ENCODE data around the gene SH2D3A. TPM values are rescaled to one million over a fixed set of nuclear protein-coding genes. Genes with fewer than 3 reads are reported as not detected.
A peak's percentile ranks its signal among the peaks of the same experiment; 100 is the strongest.
"Not testable (repeated sequence)": the region's sequence is repeated elsewhere in the genome, so short reads cannot be mapped to it uniquely, and the experiment has no call there.

The SH2D3A gene
- total RNA-seq, 2 experiments from 2014 or later = 20.6 to 20.9 TPM

DNA sequence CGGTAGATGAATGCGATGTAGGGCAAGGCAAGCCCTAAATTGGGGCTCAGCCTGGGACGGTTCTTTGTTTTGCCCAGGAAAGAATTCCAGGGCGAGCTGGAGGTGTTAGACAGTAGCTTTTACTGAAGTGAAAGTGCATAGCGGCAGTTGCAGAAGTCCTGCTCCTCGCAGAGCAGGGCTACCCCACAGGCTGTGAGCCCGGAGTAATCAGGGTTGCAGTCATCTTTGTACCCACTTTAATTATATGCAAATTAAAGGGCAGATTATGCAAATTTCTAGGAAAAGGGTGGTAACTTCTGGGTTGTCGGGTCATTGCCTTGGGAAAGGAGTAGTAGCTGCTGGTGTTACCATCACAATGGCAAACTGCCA, 35.8 kb upstream of the SH2D3A start:
- Mint-ChIP-seq H3K4me1 (ENCODE audit: low read depth) (peaks cover 52% of the 10 kb centered on the region), H3K27ac (peak overlapping the region; percentile 93), H3K4me3 (peak overlapping the region; percentile 95), H3K36me3 (ENCODE audit: low read depth) (peaks cover 35% of the 10 kb centered on the region), H3K9me3 (no peaks in the 10 kb centered on the region), H3K27me3 (no peaks in the 10 kb centered on the region)
- intact Hi-C loops (cut with micrococcal nuclease) = loop anchor here (5.0 kb wide), 1 partner anchor 36 kb away; the partner anchor contains the start of gene SH2D3A
- DNase-seq = peak; percentile 11
- no peak for ATAC-seq
- TF ChIP-seq, protein P1, sequence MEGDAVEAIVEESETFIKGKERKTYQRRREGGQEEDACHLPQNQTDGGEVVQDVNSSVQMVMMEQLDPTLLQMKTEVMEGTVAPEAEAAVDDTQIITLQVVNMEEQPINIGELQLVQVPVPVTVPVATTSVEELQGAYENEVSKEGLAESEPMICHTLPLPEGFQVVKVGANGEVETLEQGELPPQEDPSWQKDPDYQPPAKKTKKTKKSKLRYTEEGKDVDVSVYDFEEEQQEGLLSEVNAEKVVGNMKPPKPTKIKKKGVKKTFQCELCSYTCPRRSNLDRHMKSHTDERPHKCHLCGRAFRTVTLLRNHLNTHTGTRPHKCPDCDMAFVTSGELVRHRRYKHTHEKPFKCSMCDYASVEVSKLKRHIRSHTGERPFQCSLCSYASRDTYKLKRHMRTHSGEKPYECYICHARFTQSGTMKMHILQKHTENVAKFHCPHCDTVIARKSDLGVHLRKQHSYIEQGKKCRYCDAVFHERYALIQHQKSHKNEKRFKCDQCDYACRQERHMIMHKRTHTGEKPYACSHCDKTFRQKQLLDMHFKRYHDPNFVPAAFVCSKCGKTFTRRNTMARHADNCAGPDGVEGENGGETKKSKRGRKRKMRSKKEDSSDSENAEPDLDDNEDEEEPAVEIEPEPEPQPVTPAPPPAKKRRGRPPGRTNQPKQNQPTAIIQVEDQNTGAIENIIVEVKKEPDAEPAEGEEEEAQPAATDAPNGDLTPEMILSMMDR (IDR thresholded peaks at IDR 0.05) = no peak
- ChIA-PET CTCF (interaction anchor here (1.2 to 2.6 kb wide), 8 partner anchors 8 to 251 kb away, joined by 3 to 9 read pairs (median 4); partner anchors contain the start of gene VAV1), POLR2A (interaction anchor here (0.6 to 5.4 kb wide), 10 partner anchors 12 to 115 kb away, joined by 3 to 45 read pairs (median 3); partner anchors contain the start of genes SH2D3A and VAV1)

DNA sequence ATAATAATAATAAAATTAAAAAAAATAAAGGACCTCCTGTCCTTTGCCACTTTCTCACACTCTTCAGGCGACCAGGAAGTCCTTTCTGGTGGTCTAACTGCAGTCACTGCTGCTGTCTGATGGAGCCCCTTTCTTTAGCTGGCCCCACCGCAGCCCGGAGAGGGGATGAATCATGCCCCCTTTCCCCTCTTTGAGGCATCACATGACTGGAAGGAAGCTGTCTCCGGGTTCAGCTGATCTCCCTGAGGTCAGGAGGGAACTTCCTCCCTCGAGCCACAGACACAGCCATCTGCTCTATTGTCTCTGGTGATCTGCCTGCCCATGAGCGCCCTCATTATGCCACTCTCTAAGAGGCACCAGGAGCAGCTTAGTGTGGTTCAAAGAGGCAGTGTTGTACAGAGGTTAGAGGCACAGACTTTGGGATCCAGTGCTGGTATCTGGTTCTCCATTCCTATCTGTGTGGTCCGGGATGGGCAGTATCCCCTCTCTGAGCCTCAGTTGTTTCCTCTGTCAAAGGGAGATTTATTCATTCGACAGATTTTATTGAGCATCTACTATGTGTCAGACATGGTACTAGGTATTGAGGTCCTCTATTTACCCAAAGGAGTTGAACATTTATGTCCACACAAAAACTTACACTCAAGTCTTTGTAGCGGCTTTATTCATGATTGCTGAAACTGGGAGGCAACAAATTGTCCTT, 35.3 kb upstream of the SH2D3A start:
- DNase-seq = peak; percentile 91
- POLR2A ChIA-PET = interaction anchor here (0.6 to 5.4 kb wide), 10 partner anchors 11 to 114 kb away, joined by 3 to 45 read pairs (median 4); partner anchors contain the start of genes SH2D3A and VAV1
- Mint-ChIP-seq H3K9me3 (no peaks in the 10 kb centered on the region), H3K36me3 (ENCODE audit: low read depth) (peaks cover 35% of the 10 kb centered on the region), H3K27ac (peak overlapping the region; percentile 93), H3K27me3 (no peaks in the 10 kb centered on the region), H3K4me1 (ENCODE audit: low read depth) (peaks cover 56% of the 10 kb centered on the region), H3K4me3 (peak overlapping the region; percentile 95)
- TF ChIP-seq, protein P1 (IDR thresholded peaks at IDR 0.05) = no peak
- peak; percentile 69 for ATAC-seq
- CTCF ChIA-PET = interaction anchor here (1.2 to 2.6 kb wide), 6 partner anchors 20 to 250 kb away, joined by 3 to 9 read pairs (median 4); partner anchors contain the start of gene VAV1
- intact Hi-C loops (cut with micrococcal nuclease) = loop anchor here (5.0 kb wide), 1 partner anchor 35 kb away; the partner anchor contains the start of gene SH2D3A

GRCh38 chr19:6801485-6802086, 34.4 kb upstream of the SH2D3A start:
- peaks cover 56% of the 10 kb centered on the region for H3K4me1 Mint-ChIP-seq (ENCODE audit: low read depth)
- H3K9me3 Mint-ChIP-seq = no peaks in the 10 kb centered on the region
- ATAC-seq (peak; percentile 74), DNase-seq (peak; percentile 91)
- H3K27me3 Mint-ChIP-seq = no peaks in the 10 kb centered on the region
- ChIA-PET POLR2A (interaction anchor here (0.9 to 5.4 kb wide), 13 partner anchors 9 to 140 kb away, joined by 3 to 45 read pairs (median 4); partner anchors contain the start of genes ADGRE1, SH2D3A and VAV1), CTCF (interaction anchor here (0.6 to 3.0 kb wide), 6 partner anchors 18 to 140 kb away, joined by 3 to 16 read pairs (median 7); partner anchors contain the start of genes GPR108 and VAV1)
- intact Hi-C loops (cut with micrococcal nuclease) = loop anchor here (5.0 kb wide), 1 partner anchor 34 kb away; the partner anchor contains the start of gene SH2D3A
- H3K4me3 Mint-ChIP-seq = peak overlapping the region; percentile 95
- TF ChIP-seq, protein P1 (IDR thresholded peaks at IDR 0.05) = no peak
- peaks cover 33% of the 10 kb centered on the region for H3K36me3 Mint-ChIP-seq (ENCODE audit: low read depth)
- peak overlapping the region; percentile 93 for H3K27ac Mint-ChIP-seq

GRCh38 chr19:6800991-6801484, 33.8 kb upstream of the SH2D3A start:
- DNase-seq (peak; percentile 38), ATAC-seq (no peak)
- Mint-ChIP-seq H3K4me1 (ENCODE audit: low read depth) (peaks cover 57% of the 10 kb centered on the region), H3K36me3 (ENCODE audit: low read depth) (peaks cover 33% of the 10 kb centered on the region), H3K27me3 (no peaks in the 10 kb centered on the region), H3K9me3 (no peaks in the 10 kb centered on the region), H3K27ac (peak overlapping the region; percentile 93), H3K4me3 (peak overlapping the region; percentile 95)
- TF ChIP-seq, protein P1 (IDR thresholded peaks at IDR 0.05) = no peak
- CTCF ChIA-PET = interaction anchor here (0.6 to 3.0 kb wide), 5 partner anchors 19 to 139 kb away, joined by 3 to 16 read pairs (median 5); partner anchors contain the start of genes GPR108 and VAV1
- POLR2A ChIA-PET = interaction anchor here (0.9 to 5.4 kb wide), 11 partner anchors 10 to 140 kb away, joined by 3 to 45 read pairs (median 4); partner anchors contain the start of genes ADGRE1 and VAV1
- intact Hi-C loops (cut with micrococcal nuclease) = loop anchor here (5.0 kb wide), 1 partner anchor 34 kb away; the partner anchor contains the start of gene SH2D3A

DNA sequence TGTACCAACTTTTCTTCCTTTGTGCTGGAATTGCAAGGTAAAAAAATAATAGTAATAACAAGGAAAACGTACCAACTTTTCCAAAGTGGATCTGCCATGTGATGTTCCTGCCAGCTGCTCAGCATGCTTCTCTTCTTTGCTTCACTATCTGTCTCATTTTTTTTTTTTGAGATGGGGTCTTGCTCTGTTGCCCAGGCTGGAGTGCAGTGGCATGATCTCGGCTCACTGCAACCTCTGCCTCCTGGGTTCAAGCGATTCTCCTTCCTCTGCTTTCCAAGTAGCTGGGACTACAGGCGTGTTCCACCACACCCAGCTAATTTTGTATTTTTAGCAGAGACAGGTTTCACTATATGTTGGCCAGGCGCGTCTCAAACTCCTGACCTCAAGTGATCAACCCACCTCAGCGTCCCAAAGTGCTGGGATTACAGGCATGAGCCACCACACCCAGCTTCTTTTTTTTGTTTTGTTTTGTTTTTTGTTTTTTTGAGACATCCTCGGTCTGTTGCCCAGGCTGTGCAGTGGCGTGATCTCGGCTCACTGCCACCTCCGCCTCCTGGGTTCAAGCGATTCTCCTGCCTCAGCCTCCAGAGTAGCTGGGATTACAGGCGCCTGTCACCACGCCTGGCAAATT, 33.0 kb upstream of the SH2D3A start:
- intact Hi-C loops (cut with micrococcal nuclease) = loop anchor here (5.0 kb wide), 1 partner anchor 33 kb away; the partner anchor contains the start of gene SH2D3A
- not testable (repeated sequence) for H3K27me3 Mint-ChIP-seq, H3K9me3 Mint-ChIP-seq, ATAC-seq
- Mint-ChIP-seq H3K4me3 (peak overlapping the region; percentile 95), H3K27ac (peak overlapping the region; percentile 93), H3K4me1 (ENCODE audit: low read depth) (peaks cover 62% of the 10 kb centered on the region), H3K36me3 (ENCODE audit: low read depth) (peaks cover 38% of the 10 kb centered on the region)
- peak; percentile 32 for DNase-seq
- CTCF ChIA-PET = interaction anchor here (0.8 to 3.0 kb wide), 5 partner anchors 14 to 138 kb away, joined by 3 to 16 read pairs (median 5); partner anchors contain the start of gene VAV1
- POLR2A ChIA-PET = interaction anchor here (1.0 to 5.4 kb wide), 7 partner anchors 9 to 87 kb away, joined by 3 to 45 read pairs (median 8); partner anchors contain the start of genes ADGRE1 and VAV1

All from activated CD8-positive, alpha-beta T cell treated with anti-CD3 and anti-CD28 coated beads for 36 hours (primary cell).